NCI-H1092 treated with DMSO at 0.1 percent for 48 hours (cell line): ENCODE results near the gene EHBP1L1.
A peak's percentile ranks its signal among the peaks of the same experiment; 100 is the strongest.
"Not testable (repeated sequence)": the region's sequence is repeated elsewhere in the genome, so short reads cannot be mapped to it uniquely, and the experiment has no call there.

Experiments
- DNase-seq: peaks from one replicate; lab custom pipeline; 2025; lab: John Stamatoyannopoulos, UW

EHBP1L1 gene

DNA sequence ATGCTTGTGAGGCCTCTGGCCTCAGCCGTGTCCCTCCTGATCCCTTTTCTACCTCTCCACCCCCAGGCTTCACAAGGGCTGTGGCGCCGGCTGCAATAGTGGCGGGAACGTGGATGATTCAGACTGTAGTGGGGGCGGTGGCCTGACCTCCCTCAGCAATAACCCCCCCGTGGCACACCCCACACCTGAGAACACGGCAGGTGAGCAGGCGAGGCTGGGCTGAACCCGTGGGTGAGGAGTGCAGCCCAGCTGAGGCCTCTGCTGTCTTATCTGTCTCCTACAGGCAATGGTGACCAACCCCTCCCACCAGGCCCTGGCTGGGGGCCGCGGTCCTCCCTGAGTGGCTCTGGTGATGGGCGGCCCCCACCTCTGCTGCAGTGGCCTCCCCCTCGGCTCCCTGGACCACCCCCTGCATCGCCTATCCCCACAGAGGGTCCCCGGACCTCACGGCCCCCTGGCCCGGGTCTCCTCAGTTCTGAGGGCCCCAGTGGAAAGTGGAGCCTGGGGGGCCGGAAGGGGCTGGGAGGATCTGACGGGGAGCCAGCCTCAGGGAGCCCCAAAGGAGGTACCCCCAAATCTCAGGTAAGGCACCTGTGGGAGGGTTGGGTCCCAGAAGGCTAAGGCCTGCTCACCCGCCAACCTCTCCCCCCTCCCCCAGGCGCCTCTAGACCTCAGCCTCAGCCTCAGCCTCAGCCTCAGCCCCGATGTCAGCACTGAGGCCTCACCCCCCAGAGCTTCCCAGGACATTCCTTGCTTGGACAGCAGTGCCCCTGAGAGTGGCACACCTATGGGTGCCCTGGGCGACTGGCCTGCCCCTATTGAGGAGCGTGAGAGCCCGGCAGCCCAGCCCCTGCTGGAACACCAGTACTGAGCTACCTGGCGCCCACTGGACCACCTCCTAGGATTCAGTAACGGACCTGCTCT is 60.5 kb downstream of the EHBP1L1 start:
- no peak for DNase-seq

DNA sequence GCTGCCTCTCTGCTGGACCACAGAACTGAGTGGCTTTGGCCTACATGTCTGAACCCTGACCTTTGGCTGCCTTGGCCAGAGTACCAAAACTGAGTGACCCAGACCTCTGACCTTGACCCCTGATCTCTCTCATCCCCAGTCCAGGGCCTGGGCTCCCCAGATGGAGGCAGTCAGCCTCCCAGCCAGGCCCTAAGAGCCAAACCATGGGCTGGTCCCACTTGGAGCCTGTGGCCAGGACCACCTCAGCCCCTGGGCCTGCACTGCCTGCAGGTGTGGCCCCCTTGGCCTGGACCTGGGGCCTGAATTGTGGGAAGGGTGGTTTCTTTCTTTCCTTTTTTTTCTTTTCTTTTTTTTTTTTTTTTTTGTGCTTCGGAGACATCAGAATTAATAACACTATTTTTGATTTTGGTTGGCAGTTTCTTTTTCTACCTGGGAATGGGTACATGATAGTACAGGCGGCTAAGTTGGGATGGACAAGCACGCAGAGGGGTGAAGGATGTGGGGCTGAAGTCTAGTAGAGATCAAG is 61.2 kb downstream of the EHBP1L1 start:
- no peak for DNase-seq

DNA sequence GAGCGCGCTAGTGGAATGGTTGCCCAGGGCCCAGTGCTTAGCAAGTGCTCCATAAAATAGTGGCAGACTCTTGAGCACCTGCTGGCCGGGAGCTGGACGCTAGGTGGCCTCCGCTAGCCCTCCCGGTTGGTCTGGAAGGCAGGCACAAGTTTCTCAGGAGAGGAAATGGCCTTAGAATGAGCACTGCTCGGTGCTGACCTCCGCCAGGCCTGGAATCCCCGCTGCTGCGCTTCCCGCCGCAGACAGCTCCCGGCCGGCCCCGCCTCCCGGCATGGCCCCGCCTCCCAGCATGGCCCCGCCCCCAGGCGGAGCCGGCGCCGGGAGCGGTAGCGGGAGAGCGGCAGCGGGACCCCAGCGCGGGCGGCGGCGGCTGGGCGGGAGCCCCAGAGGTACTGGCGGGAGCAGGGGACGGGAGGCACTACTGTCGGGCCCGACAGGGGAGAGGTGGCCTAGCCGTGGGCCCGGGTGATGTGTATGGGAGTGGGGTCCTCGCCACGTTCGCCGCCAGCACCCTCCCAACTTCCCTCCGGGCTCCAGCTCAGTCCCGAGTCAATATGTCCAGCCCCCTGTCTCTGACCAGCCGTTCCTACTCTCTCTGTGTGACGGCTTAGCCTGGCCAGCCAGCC is 62.1 kb downstream of the EHBP1L1 start, which contains the start of gene SIPA1:
Gene SIPA1, plus strand, starts transcription at position 308 of the 626 bp plus-strand sequence. CDS start 2,821 bp downstream, outside the sequence.
- DNase-seq: peak; percentile 65

DNA sequence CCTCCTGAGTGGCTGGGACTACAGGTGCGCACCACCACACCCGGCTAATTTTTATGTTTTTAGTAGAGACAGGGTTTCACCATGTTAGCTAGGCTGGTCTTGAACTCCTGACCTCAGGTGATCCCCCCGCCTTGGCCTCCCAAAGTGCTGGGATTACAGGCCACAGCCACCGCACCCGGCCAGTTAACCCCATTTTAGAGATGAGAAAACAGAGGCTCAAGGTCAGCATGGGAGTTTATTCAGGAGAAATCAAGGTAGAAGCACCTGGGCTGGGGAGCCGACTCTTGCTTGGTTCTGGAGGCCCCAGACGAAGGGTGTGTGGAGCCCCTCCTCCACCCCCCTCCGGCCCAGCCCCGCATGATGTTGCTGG is 63.4 kb downstream of the EHBP1L1 start:
- DNase-seq: not testable (repeated sequence)

DNA sequence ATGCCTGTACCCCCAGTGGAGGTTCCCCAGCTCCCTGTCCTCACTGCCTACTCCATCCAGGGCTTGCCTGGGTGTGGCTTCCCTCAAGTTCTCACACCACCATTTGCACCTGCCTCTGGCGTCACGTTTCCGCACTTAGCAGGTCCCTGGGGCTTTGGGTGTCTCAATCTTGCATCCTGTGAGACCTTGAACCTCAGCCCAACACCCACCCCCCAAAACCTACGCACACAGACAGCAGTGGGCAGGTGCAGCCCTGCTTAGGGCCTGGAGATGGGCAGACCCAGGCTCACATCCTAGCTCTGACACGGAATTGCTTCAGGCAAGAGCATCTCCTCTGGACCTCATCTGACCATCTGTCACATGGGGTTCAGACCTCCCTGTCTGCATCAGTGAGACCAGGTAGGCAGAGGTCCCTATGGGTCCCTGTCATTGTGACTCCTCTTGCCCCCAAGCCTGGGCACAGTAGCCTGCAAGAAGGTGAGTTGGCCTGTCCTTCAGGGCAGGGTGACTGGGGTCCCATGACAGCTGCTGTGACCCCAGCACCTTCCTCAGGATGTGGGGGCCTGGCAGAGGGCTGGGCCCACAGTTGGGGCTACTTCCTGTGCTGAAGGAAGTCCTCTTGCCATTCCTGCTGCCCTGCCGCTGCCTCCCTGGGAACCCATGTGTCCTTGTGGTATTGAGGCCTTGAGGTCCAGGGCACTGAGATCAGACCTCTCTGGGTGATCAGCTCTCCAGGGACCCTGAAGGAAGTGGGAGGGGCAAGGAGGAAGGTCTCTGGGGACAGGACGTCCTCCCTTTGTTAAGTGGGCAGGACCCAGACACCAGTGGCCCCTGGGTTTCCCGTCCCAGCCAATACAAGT is 64.0 kb downstream of the EHBP1L1 start:
- no peak for DNase-seq

DNA sequence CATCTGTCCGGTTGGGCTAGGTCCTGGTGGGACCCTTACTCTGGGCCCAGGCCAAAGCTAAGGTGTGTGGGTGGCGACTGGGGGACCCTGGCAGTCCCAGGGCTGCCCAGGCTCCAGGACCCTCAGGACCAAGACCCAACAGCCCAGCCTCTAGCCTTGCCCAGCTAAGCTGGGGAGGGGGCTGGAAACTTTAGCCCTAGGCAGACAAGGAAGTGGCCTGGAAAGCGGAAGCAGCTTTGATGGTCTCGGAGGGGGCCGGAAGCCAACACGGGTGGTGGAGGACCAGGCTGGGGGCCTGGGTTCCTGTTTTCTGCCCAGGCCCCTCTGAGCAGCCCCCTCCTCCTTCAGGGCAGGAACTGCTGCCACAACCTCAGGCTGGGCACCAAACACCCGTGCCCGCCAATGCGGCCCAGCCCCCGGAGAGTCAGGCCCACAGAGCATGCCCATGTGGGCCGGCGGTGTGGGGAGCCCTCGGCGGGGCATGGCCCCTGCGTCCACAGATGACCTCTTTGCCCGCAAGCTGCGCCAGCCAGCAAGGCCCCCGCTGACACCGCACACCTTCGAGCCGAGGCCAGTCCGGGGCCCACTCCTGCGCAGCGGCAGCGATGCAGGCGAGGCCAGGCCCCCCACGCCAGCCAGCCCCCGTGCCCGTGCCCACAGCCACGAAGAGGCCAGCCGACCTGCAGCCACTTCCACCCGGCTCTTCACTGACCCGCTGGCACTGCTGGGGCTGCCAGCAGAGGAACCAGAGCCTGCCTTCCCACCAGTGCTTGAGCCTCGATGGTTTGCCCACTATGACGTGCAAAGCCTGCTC is 64.8 kb downstream of the EHBP1L1 start:
- DNase-seq: no peak

DNA sequence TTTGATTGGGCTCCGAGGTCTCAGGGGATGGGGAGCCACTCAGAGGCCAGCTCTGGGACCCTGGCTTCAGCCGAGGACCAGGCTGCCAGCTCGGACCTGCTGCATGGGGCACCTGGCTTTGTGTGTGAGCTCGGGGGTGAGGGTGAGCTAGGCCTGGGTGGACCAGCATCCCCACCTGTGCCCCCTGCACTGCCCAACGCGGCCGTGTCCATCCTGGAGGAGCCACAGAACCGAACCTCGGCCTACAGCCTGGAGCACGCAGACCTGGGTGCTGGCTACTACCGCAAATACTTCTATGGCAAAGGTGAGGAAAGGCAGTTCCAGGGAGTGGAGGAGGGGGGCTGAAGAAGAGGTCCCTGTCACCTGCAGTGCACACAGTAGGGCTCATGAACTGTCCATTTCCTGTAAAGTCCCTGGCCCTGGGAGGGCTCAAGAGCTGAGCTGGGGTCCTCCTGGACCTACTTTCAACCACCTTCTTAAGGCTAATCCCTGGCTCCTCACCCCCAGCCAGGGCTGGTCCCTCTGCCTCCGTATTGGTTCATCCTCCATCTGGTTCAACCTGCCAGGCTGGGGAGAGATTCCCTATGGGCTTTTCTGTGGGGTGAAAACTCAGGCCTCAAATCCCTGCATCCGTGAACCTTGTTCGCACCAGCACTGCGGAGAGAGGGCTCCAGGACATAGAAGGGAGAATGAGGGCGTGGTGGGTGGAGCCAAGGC is 65.6 kb downstream of the EHBP1L1 start:
- DNase-seq: no peak
